ENCODE measurements around the gene PRKAG2.
"Not testable (repeated sequence)": the region's sequence is repeated elsewhere in the genome, so short reads cannot be mapped to it uniquely, and the experiment has no call there.

The PRKAG2 gene

GRCh38 chr7:151758622-151759540 lies 118.0 kb downstream of the PRKAG2 start:
- no peak for DNase-seq

- DNase-seq = no peak
Observed at GRCh38 chr7:151757274-151757673, 119.6 kb downstream of the PRKAG2 start.

DNA sequence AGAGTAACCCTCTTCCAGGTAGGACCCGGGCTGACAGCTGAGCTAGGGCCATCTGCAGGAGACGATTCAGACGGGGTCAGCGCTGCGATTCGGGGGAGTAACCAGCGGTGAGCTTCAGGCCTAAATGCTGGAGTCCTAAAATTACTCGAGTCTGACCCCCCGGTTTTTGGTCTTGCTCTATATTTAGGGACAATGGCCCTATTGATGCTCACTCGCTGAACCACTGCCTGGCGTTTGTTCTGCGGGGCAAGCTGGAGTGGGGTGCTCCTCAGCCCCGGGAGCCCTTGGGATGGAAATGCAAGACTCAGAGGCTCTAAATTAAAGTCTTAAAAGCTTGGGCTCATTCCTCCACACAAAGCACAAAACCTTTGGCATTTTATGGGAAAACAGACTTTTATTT lies 120.0 kb downstream of the PRKAG2 start:
- no peak for DNase-seq

DNA sequence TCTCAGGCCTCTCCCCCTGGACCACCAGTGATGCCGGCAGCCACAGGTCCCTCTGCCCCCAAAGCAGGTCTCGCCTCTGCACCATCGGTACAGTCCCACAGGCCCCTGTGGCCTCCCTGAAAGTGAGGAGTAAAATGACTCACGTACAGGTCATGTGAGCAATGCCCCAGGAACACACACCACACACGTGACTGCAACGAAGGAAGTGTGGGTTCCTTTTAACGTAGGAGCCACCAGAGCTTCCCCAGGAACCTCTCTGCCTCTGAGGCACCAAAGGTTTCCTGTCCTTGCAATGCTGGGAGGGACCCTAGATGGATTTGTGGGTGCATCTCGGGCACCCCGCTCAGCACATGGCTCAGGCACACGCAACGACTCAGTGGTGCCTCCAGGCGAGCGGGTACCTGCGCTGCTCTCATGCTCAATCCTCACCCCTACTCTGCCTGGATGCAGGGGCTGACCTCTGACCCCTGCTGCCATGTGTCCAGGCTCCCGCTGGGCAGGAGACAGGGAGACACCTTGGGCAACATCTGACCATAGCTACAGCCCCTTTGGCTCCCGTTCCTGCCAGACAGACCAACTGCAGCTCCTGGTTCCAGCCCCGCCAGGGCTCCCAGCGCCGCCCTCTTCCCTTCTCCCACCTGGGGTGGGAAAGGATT lies 120.7 kb downstream of the PRKAG2 start:
- no peak for DNase-seq

GRCh38 chr7:151755131-151755801 lies 121.6 kb downstream of the PRKAG2 start:
- DNase-seq = no peak

GRCh38 chr7:151754688-151755130 lies 122.2 kb downstream of the PRKAG2 start:
- no peak for DNase-seq

DNA sequence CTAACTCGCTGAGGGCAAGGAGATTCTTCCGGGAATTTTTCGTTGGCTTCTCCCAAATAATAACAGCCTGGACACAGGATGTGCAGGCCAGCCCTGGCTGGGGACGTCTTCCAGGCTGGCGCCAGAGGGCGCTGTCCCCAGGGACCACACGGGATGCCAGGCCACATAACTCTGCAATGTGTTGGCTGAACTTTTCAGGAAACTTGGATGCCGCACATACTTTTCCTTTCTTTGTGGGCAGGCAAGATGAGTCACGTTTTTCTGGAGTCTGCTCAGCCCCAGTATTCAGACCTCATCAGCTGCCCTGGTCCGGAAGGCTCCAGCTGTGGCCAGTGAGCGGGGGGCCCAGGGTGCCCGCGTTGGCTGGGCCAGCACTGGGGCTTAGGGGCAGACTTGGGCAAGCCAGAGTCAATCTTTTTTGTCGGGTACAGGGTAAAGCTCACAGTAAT lies 122.7 kb downstream of the PRKAG2 start:
- DNase-seq = peak; percentile 26

DNA sequence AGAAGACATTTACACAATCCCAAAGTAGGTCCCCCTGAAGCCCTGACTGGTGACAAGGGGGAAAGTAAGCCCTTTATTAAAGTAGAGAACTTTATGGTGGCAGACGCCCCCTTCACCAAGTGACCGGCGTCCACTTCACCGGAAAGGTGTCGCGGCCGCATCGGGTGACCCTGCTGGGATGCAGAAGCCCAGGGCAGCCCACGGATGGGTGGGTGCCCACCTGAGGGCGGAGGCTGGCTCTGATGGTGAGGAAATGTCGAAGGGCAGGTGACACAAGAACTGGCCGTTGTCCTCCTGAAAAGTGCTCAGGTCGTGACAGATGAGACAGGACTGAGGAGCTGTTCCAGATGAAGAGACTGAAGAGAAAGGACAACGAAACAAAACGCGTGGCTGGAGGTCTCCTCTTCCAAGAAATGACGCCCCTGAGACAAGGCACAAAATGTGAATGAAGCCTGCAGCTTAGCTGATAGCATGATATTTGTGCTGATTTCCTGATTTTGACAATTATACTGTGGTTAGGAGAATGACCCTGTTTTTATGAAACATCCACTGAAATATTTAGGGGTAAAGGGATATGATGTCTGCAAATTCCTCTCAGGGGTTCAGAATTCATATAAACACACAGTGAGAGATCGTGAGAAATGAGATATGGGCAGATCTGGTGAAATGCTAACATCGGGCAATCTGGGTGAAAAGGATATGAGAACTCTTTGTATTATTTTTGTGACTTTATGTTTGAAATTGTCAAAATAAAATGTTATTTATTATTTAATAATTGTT lies 123.9 kb downstream of the PRKAG2 start:
- DNase-seq = no peak

- DNase-seq = no peak
Observed at GRCh38 chr7:151752037-151752436, 124.9 kb downstream of the PRKAG2 start.

DNA sequence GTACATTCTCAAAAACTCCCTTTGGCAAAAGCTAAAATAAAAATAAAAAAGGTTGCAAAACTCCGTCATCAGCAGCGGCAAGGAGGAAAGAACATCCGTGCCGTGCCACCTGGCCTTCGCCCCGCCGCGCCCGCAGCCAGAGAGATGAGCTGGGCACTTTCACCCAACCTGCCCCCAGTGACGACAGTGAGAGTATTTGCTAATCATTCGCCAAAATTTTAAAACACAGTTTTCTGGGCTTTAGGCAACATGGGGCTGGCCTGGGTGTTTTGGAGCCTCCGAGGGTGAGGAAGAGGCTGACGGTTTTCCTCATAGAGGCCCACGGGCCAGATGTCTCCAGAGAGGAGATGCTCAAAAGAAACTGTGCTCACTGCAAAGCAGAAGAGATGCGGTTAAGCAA lies 128.2 kb downstream of the PRKAG2 start:
- DNase-seq = no peak

GRCh38 chr7:151748021-151748420 lies 128.9 kb downstream of the PRKAG2 start:
- not testable (repeated sequence) for DNase-seq

DNA sequence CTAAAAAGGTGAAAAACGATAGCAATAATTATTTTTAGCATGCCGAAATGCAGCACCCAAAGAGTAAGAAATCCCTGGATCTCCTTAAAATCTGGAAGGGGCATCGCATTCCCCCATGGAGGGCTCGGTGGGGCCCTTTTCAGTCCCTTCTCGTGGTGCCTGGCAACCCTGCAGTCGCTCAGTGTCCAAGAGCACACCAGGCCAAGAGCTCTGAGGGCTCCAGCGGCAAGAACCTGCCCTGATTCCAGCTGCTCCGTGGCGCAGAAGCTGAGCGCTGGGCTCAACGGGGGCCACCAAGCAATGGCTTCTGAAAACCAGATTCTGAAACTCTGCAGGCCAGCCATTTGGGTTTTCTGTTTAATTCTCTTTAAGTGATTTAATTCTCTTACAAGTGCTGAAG lies 131.2 kb downstream of the PRKAG2 start:
- DNase-seq = no peak

GRCh38 chr7:151744656-151745638 lies 132.0 kb downstream of the PRKAG2 start:
- DNase-seq = no peak

DNA sequence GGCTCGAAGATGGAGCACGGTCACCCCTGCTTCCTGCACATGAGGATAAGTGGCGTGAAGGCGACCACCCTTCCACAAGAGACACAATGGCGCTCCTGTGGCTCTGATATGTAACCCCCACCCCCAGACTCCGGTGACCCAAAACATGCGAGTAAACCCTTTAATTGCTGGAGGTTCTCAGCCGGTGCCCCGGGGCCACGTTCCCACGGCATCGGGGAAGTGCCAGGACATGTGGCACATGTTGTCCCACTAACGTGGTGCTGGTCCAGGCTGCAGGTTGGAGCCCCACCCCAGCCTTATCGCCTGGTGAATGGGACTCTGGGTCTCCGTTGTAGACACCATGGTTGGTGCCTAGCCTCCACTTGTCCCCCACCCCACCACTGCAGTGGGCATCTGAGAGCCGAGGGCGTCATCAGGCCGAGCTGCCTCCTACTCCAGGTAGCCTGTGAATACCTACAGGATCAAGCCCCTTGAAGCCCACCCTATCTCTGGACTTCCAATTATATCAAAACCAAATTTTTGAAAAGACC lies 132.8 kb downstream of the PRKAG2 start:
- DNase-seq = no peak

GRCh38 chr7:151743481-151743983 lies 133.4 kb downstream of the PRKAG2 start:
- no peak for DNase-seq

DNA sequence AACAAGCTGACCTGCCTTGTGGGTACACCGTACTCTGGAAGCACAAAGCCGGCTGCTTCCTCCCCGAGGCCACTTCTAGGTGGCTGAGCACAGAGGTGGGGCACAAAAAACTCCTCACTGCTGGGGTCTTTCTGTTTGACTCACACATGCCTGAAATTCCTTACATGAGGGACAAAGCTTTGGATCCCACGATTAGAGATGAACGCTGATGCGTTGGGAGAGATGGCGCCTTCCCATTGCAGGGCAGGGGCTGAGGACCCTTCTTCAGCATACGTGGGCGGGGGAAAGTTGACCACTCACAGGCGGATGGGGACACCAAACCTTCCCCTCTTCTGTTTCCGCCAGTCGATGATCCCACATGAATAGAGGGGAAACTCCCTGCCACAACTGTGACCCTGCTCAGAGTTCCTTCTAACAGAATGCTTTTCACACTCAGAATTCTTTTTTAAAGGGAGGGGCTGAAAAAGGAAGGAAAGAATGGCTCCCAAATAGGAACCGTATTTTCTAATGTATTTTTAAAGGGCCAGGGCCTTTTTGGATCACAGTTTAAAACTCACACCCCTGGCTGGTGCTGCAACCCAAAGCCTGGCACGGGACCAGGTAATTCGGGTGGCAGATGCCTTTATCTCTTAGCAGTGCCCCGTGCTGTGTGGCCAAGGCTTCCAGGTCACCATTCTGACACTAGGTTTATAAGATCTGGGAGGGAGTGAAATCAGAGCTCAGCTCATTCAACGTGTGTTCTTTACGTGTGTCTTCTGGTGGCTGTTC lies 134.0 kb downstream of the PRKAG2 start:
- no peak for DNase-seq

DNA sequence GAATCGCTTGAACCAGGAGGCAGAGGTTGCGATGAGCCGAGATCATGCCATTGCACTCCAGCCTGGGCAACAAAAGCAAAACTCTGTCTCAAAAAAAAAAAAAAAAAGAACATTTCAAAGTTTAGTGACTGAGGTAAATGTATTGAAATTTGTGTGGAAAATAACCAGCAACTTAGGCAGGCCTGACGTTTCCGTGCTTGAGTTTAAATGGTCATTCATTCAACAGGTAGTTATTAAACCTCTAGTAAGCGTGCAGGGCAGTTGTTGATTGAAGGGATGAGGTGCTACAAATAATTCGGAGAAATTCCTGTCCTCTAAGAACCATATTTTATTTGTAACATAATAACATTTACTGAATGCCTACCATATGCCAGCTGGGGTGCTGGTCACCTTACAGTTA lies 135.3 kb downstream of the PRKAG2 start:
- no peak for DNase-seq

GRCh38 chr7:151740081-151740851 lies 136.6 kb downstream of the PRKAG2 start:
- DNase-seq = no peak

DNA sequence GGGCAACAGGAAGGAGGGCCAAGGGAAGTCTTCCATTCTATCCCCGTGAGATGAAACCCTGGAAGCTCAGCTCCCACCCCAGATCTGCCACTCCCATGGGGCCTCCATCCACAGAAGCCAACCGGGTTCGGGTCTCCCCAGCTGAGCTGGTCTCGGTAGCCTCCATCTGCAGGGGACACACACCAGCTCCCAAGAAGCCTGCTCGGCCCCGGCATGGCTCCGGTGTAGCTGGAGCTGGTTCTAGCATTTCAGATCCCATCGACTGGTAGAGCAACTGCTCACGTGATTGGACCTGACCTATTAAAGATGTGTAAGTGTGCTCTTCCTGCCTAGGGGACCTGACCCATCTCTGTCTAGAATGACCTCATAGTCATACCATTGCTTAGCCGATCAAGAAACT lies 138.0 kb downstream of the PRKAG2 start:
- no peak for DNase-seq
